Measurements from ENCODE around the gene NTN1. TPM values are rescaled to one million over a fixed set of nuclear protein-coding genes. Genes with fewer than 3 reads are reported as not detected.

NTN1 gene
- total RNA-seq, 1 experiment from 2014 or later: 1.2 TPM

- H2BK20ac ChIP-seq (ENCODE audit: low read depth, low read length, poor library complexity, severe bottlenecking): no peak overlapping the region
- no peaks in the 10 kb centered on the region for H4K20me1 ChIP-seq (ENCODE audit: control insufficient read depth, insufficient read depth, insufficient read length)
- H3K9me3 ChIP-seq (ENCODE audit: control insufficient read depth, low read depth, low read length): no peaks in the 10 kb centered on the region
- no peak overlapping the region for H2BK12ac ChIP-seq (ENCODE audit: insufficient read length, low read depth, low read length)
- Mint-ChIP-seq H3K4me3 (no peak overlapping the region), H3K27ac (peak overlapping the region in 1 of 3 experiments; percentile 56; a peak in 2 of 7 replicates), H3K27me3 (ENCODE audit: low read depth) (peaks cover 26% of the 10 kb centered on the region), H3K9me3 (peaks cover 2 to 6% of the 10 kb centered on the region in 2 experiments; a peak in 2 of 5 replicates), H3K36me3 (ENCODE audit: insufficient read depth in 1 of 3, low read depth in 3 of 3) (0 out of 7 replicates have a peak, but pooled peaks cover 0 to 1% (median 0%) of the 10 kb centered on the region in 3 experiments), H3K4me1 (peaks cover 16 to 19% of the 10 kb centered on the region in 2 experiments)
- no peak overlapping the region for H3K9ac ChIP-seq (ENCODE audit: extremely low read depth, insufficient read length, low read length)
- H3K23me2 ChIP-seq (ENCODE audit: insufficient read length, low read depth, low read length, poor library complexity, severe bottlenecking): no peaks in the 10 kb centered on the region
- H3T11ph ChIP-seq (ENCODE audit: low read length): no peak overlapping the region
- H3K14ac ChIP-seq (ENCODE audit: insufficient read depth, low read length): no peak overlapping the region
- H3K4ac ChIP-seq (ENCODE audit: low read depth, low read length): no peak overlapping the region
- WGBS (ENCODE audit: extremely low coverage, insufficient read length, low lambda C conversion rate): no CpG with 5 or more reads among the region's 15 CpGs
- H2AFZ ChIP-seq (ENCODE audit: low read length): no peak overlapping the region
- no peak overlapping the region for H3K23ac ChIP-seq (ENCODE audit: insufficient read length, low read depth, low read length)
- H3K79me2 ChIP-seq (ENCODE audit: insufficient read depth, low read length): no peaks in the 10 kb centered on the region
- H4K8ac ChIP-seq (replicated peaks; ENCODE audit: insufficient read length, low read depth, low read length): no peak overlapping the region
- no peak overlapping the region for H2BK15ac ChIP-seq (ENCODE audit: low read depth, low read length)
- no peaks in the 10 kb centered on the region for H3K27me3 ChIP-seq (ENCODE audit: insufficient read depth, low read length)
- no peak overlapping the region for H4K91ac ChIP-seq (ENCODE audit: insufficient read length, low read depth, low read length)
- H3K4me1 ChIP-seq (ENCODE audit: insufficient read depth, low read length): no peaks in the 10 kb centered on the region
- no peak overlapping the region for H2BK120ac ChIP-seq (ENCODE audit: low read depth, low read length, poor library complexity, severe bottlenecking)
- H3K4me2 ChIP-seq (ENCODE audit: insufficient read depth, insufficient read length, low read length): no peak overlapping the region
- H2BK5ac ChIP-seq (ENCODE audit: insufficient read length, low read length): no peak overlapping the region
- H4K5ac ChIP-seq (ENCODE audit: insufficient read length, low read depth, low read length): no peak overlapping the region
- H3K79me1 ChIP-seq (ENCODE audit: insufficient read depth, low read depth, low read length, poor library complexity, severe bottlenecking): no peaks in the 10 kb centered on the region
- H2AK5ac ChIP-seq (ENCODE audit: insufficient read length, low read length): no peak overlapping the region
- DNase-seq: no peak
- H3K56ac ChIP-seq (ENCODE audit: insufficient read length, low read depth, low read length): no peak overlapping the region
- no peak for TF ChIP-seq CTCF (conservative IDR thresholded peaks at IDR 0.05)
- H3K27ac ChIP-seq (ENCODE audit: insufficient read length, low read depth, low read length): no peak overlapping the region
- H3K18ac ChIP-seq (ENCODE audit: insufficient read length, low read depth, low read length): no peak overlapping the region
Observed at GRCh38 chr17:9121186-9121820, 100.0 kb downstream of the NTN1 start.
